22Rv1 (cell line): ENCODE data around the gene IL3.

ENCODE experiments used
- H3K27ac ChIP-seq: fragments of 450-650 bp; 2 replicates; pipeline ENCODE4 v1.5.1; 2017
- ZFX ChIP-seq: fragments of 450-650 bp; IDR thresholded peaks from 2 replicates; pipeline ENCODE4 v1.6.1; 2017; ENCODE audit warnings: antibody characterized with exemption, borderline replicate concordance
- TF ChIP-seq, protein P1 (sequence below): fragments of 450-650 bp; IDR thresholded peaks from 2 replicates; pipeline ENCODE4 v1.5.1; 2017; ENCODE audit warnings: mild to moderate bottlenecking

IL3 gene

GRCh38 chr5:132110195-132110594 lies 49.7 kb downstream of the IL3 start:
- no peak for TF ChIP-seq ZFX
- TF ChIP-seq, protein P1, sequence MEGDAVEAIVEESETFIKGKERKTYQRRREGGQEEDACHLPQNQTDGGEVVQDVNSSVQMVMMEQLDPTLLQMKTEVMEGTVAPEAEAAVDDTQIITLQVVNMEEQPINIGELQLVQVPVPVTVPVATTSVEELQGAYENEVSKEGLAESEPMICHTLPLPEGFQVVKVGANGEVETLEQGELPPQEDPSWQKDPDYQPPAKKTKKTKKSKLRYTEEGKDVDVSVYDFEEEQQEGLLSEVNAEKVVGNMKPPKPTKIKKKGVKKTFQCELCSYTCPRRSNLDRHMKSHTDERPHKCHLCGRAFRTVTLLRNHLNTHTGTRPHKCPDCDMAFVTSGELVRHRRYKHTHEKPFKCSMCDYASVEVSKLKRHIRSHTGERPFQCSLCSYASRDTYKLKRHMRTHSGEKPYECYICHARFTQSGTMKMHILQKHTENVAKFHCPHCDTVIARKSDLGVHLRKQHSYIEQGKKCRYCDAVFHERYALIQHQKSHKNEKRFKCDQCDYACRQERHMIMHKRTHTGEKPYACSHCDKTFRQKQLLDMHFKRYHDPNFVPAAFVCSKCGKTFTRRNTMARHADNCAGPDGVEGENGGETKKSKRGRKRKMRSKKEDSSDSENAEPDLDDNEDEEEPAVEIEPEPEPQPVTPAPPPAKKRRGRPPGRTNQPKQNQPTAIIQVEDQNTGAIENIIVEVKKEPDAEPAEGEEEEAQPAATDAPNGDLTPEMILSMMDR: no peak

GRCh38 chr5:132110930-132111329 lies 50.5 kb downstream of the IL3 start:
- no peak for TF ChIP-seq ZFX
- TF ChIP-seq, protein P1: no peak
- no peak overlapping the region for H3K27ac ChIP-seq

More at GRCh38 chr5:132110195-132110594, 49.7 kb downstream of the IL3 start:
- no peak overlapping the region for H3K27ac ChIP-seq

DNA sequence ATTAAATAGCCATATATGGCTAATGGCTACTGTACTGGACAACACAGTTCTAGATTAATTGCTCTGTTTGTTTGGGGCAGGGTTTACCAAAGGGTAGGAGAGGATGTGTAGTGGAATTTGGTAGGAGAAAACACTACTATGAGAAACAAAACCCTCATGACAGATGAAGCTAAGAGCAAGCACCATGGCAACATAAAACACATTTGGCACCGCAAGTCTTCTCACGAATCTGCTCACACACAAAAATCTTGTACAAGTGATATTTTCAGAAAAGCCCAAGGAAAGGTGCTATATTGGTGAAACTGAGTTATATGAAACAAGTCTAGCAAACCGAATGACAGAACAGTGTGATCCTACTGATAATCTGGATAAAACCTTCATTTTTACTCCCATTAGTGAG lies 51.7 kb downstream of the IL3 start:
- no peak overlapping the region for H3K27ac ChIP-seq
- TF ChIP-seq, protein P1: no peak
